NB4 (cell line): Measurements from ENCODE around the gene PA2G4.

Experiments
- CTCF ChIP-seq: IDR thresholded peaks from one replicate; pipeline ENCODE4 v1.5.1; 2012; ENCODE audit warnings: low read depth, low read length
- MAX ChIP-seq: IDR thresholded peaks from 2 replicates; pipeline ENCODE4 v1.6.1; 2011; ENCODE audit warnings: low read depth, low read length
- POLR2A ChIP-seq: IDR thresholded peaks from 2 replicates; pipeline ENCODE4 v1.6.1; 2011; ENCODE audit warnings: mild to moderate bottlenecking; ENCODE audit not compliant: insufficient read length; ENCODE audit errors: extremely low read depth

GRCh38 chr12:56134897-56135296 lies 30.5 kb downstream of the PA2G4 start:
- TF ChIP-seq CTCF: no peak
- TF ChIP-seq MAX: no peak
- no peak for TF ChIP-seq POLR2A
